PFSK-1 (cell line): Measurements from ENCODE around the gene TGM6.

Experiments
- FOXP2 ChIP-seq: optimal IDR thresholded peaks from 2 replicates; pipeline ENCODE3; 2011; ENCODE audit warnings: borderline replicate concordance, control low read depth, inconsistent platforms; ENCODE audit not compliant: insufficient read depth; ENCODE audit errors: extremely low read length, extremely low read depth
- POLR2AphosphoS5 ChIP-seq: IDR thresholded peaks from 2 replicates; pipeline ENCODE4 v1.6.1; 2012; ENCODE audit warnings: low read depth, mild to moderate bottlenecking, control low read depth, low read length, moderate library complexity
- SIN3A ChIP-seq: IDR thresholded peaks from 2 replicates; pipeline ENCODE4 v1.6.1; 2012; ENCODE audit warnings: mild to moderate bottlenecking, low read length, moderate library complexity, borderline replicate concordance; ENCODE audit not compliant: insufficient read depth
- TAF1 ChIP-seq: IDR thresholded peaks from 2 replicates; pipeline ENCODE4 v1.6.1; 2012; ENCODE audit warnings: low read length, control low read depth, borderline replicate concordance; ENCODE audit not compliant: insufficient read depth
- TF ChIP-seq, protein P1 (sequence below), 2 experiments: IDR thresholded peaks; 2 replicates each; pipeline versions ENCODE4 v1.6.1 to v1.8.0; 2011 to 2012; ENCODE audit warnings: low read depth in 2 of 2, low read length in 2 of 2, control low read depth in 1 of 2, inconsistent platforms in 1 of 2, mild to moderate bottlenecking in 1 of 2, moderate library complexity in 1 of 2; ENCODE audit not compliant: insufficient read depth in 1 of 2

TGM6 gene

DNA sequence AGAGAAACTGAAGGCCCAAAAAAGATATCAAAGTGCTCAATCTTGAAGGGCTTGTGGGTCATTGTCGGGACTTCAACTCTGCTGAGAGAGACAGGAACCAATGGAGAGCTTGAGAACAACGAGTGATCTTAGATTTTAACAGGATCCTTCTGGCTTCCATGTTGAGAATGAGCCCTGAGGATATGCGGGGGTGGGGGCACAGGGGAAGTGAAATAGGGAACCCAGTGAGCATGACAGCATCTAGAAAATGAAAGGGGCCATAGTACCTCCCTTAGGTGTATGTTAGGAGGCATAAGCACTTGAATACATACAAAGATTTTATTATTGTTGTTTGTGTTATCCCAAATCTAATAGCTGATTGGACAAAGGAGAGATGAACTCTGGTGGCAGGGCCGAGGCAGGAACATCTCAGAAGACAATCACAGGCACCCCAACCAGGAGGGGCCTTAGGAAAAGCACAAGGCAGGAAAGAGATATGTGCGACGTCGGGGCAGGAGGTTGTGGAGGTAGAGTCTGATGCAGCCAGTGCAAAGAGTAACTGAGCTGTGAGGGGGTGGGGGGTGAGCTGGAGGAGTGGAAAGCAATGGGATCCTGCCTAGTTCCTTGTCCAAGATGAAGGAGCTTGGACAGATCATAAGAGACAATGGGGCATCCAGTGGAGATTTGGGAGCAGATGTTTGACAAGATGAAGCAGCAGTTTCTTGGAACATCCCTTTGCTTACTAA is 10.4 kb downstream of the TGM6 start:
- TF ChIP-seq SIN3A = no peak
- TF ChIP-seq, protein P1, sequence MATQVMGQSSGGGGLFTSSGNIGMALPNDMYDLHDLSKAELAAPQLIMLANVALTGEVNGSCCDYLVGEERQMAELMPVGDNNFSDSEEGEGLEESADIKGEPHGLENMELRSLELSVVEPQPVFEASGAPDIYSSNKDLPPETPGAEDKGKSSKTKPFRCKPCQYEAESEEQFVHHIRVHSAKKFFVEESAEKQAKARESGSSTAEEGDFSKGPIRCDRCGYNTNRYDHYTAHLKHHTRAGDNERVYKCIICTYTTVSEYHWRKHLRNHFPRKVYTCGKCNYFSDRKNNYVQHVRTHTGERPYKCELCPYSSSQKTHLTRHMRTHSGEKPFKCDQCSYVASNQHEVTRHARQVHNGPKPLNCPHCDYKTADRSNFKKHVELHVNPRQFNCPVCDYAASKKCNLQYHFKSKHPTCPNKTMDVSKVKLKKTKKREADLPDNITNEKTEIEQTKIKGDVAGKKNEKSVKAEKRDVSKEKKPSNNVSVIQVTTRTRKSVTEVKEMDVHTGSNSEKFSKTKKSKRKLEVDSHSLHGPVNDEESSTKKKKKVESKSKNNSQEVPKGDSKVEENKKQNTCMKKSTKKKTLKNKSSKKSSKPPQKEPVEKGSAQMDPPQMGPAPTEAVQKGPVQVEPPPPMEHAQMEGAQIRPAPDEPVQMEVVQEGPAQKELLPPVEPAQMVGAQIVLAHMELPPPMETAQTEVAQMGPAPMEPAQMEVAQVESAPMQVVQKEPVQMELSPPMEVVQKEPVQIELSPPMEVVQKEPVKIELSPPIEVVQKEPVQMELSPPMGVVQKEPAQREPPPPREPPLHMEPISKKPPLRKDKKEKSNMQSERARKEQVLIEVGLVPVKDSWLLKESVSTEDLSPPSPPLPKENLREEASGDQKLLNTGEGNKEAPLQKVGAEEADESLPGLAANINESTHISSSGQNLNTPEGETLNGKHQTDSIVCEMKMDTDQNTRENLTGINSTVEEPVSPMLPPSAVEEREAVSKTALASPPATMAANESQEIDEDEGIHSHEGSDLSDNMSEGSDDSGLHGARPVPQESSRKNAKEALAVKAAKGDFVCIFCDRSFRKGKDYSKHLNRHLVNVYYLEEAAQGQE (IDR thresholded peaks at IDR 0.05; ENCODE audit: insufficient read depth in 1 of 2, low read depth in 2 of 2, low read length in 2 of 2) = no peak
- no peak for TF ChIP-seq POLR2AphosphoS5
- TF ChIP-seq FOXP2 = no peak
- TF ChIP-seq TAF1 = no peak

DNA sequence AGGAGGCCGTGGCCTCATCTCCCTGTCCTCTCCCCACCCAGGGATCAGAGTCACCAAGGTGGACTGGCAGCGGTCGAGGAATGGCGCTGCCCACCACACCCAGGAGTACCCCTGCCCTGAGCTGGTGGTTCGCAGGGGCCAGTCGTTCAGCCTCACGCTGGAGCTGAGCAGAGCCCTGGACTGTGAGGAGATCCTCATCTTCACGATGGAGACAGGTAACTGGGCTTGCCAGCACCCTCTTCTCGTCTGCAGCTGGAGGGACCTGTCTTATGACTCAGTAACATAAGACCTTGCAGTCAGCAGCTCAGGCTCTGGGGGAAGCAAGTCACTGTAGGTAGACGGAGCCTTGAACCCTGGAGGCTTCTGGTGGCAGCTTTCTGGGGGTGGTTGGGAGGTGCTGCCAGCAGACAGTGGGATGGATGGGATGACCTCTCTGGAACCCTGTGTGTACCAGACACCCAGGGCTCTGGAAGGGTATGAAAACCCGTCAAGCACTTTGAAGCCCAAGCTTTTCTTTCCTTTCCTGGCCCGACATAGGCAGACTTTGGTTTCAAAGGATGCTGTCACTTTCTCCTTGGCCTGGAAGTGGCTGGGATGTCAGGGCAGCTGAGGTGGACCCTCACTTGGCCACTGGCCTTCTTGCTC is 13.8 kb downstream of the TGM6 start:
- no peak for TF ChIP-seq POLR2AphosphoS5
- no peak for TF ChIP-seq TAF1
- TF ChIP-seq FOXP2 = no peak
- TF ChIP-seq, protein P1 (IDR thresholded peaks at IDR 0.05; ENCODE audit: insufficient read depth in 1 of 2, low read depth in 2 of 2, low read length in 2 of 2) = no peak
- TF ChIP-seq SIN3A = no peak

DNA sequence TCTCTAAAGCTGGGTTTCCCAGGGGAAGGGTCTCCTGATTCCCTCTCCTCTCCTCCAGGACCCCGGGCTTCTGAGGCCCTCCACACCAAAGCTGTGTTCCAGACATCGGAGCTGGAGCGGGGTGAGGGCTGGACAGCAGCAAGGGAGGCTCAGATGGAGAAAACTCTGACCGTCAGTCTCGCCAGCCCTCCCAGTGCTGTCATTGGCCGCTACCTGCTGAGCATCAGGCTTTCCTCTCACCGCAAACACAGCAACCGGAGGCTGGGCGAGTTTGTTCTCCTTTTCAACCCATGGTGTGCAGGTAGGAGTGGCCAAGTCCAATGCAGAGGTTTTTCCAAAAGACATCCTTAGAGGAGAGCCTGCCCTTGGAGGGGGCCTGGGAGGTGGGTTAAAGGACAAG is 14.4 kb downstream of the TGM6 start:
- no peak for TF ChIP-seq TAF1
- TF ChIP-seq, protein P1 (IDR thresholded peaks at IDR 0.05; ENCODE audit: insufficient read depth in 1 of 2, low read depth in 2 of 2, low read length in 2 of 2) = no peak
- TF ChIP-seq POLR2AphosphoS5 = no peak
- no peak for TF ChIP-seq SIN3A
- TF ChIP-seq FOXP2 = no peak

DNA sequence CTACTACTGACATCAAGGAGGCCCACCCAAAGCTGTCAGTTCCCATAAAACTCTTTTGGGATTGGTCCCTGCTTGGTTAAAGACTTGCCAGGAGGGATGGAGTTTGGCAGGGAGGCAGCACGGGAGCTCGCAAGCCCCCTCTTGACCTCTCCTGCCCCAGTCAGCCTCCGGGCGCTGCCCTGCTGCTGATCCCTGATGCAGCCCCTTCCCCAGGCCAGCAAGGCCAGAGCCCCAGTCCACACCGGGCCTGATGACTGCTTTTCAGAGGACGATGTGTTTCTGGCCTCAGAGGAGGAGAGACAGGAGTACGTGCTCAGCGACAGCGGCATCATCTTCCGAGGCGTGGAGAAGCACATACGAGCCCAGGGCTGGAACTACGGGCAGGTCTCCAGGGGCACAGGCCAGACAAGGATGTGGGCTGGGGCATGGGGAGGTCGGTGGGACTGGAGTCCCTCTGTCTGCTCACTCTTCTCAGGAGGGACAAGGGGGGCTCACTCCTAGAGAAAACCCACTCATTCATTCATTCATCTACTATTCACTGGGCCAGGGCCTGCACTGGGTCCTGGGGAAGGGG is 15.6 kb downstream of the TGM6 start:
- TF ChIP-seq POLR2AphosphoS5 (no peak), FOXP2 (no peak), TAF1 (no peak), SIN3A (no peak)
- TF ChIP-seq, protein P1 (IDR thresholded peaks at IDR 0.05; ENCODE audit: insufficient read depth in 1 of 2, low read depth in 2 of 2, low read length in 2 of 2) = no peak
